Measurements from ENCODE around the gene PLCB1. TPM values are rescaled to one million over a fixed set of nuclear protein-coding genes. Genes with fewer than 3 reads are reported as not detected.
A peak's percentile ranks its signal among the peaks of the same experiment; 100 is the strongest.

The PLCB1 gene
- total RNA-seq, 1 donor from 2014 or later, result 6.3 TPM

DNA sequence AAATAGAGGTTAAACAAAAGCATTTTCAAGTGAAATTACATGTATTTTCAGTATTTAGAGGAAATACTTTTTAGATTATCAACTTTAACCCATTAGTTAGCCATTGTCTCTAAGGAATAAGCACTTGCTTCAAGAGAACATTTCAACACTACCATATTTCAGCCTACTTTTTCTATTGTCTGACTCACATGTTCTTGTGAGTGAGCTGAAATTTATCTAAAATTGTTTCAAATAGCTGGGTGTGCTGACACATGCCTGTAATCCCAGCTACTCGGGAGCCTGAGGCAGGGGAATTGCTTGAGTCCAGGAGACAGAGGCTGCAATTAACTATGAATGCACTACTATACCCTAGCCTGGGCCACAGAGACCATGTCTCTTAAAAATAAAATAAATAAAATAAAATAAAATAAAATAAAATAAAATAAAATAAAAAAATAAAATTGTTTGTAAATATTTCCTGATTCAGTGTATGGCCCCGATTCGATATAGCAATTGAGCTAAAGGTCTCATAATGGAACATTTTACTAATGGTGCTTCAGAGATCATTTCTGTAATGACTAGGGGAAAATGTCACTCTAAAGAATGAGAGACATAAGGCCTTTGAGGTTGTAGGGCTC lies 612.3 kb downstream of the PLCB1 start:
- Histone ChIP-seq H3K27ac (no peak overlapping the region), H3K4me3 (no peak overlapping the region), H3K27me3 (ENCODE audit: low read depth) (no peaks in the 10 kb centered on the region), H3K9me3 (no peaks in the 10 kb centered on the region), H3K36me3 (no peaks in the 10 kb centered on the region), H3K4me1 (no peaks in the 10 kb centered on the region)
- TF ChIP-seq, protein P1, sequence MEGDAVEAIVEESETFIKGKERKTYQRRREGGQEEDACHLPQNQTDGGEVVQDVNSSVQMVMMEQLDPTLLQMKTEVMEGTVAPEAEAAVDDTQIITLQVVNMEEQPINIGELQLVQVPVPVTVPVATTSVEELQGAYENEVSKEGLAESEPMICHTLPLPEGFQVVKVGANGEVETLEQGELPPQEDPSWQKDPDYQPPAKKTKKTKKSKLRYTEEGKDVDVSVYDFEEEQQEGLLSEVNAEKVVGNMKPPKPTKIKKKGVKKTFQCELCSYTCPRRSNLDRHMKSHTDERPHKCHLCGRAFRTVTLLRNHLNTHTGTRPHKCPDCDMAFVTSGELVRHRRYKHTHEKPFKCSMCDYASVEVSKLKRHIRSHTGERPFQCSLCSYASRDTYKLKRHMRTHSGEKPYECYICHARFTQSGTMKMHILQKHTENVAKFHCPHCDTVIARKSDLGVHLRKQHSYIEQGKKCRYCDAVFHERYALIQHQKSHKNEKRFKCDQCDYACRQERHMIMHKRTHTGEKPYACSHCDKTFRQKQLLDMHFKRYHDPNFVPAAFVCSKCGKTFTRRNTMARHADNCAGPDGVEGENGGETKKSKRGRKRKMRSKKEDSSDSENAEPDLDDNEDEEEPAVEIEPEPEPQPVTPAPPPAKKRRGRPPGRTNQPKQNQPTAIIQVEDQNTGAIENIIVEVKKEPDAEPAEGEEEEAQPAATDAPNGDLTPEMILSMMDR (IDR thresholded peaks at IDR 0.05), result no peak
- intact Hi-C loops (cut with DNase I), result no loop called here
- DNase-seq (no peak), ATAC-seq (no peak)

DNA sequence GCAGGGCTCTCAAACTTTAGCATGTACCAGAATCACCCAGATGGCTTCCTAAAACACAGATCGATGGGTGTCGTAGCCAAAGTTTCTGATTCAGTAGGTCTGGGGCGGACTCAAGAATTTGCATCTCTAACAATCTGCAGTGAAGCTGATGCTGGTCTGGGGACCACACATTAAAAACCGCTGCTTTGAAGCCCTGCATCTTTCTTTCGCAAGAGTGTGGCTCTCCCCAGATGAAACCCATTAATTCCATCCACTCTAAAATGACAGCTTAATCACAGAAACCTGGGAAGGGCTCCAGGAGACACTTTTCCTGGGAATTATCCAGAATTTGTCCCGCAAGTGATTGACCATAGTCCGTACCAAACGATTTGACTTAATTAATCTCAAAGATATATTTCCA lies 617.0 kb downstream of the PLCB1 start:
- ATAC-seq (no peak), DNase-seq (no peak)
- Histone ChIP-seq H3K9me3 (no peaks in the 10 kb centered on the region), H3K27me3 (ENCODE audit: low read depth) (no peaks in the 10 kb centered on the region), H3K36me3 (no peaks in the 10 kb centered on the region), H3K27ac (no peak overlapping the region), H3K4me3 (no peak overlapping the region), H3K4me1 (no peaks in the 10 kb centered on the region)
- TF ChIP-seq, protein P1 (IDR thresholded peaks at IDR 0.05), result no peak
- intact Hi-C loops (cut with DNase I), result no loop called here

DNA sequence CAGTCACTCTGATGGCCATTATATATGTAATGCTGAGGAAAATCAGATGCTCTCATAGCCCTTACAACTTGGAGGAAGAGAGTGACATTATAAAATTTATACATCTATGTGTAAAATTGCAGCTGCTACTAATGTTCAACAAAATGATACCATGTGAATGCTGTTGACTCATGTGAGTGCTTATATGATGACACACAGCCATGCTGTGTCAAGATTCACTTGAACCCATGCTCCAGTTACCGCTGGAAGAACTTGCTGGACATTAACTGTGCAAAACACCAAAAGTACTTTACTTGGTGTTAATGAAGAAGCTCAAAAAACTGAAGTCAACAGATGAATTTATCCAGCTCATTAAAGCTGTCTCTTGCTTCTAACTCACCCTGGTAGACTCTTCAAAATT lies 617.9 kb downstream of the PLCB1 start:
- intact Hi-C loops (cut with DNase I), result no loop called here
- Histone ChIP-seq H3K4me1 (no peaks in the 10 kb centered on the region), H3K9me3 (no peaks in the 10 kb centered on the region), H3K4me3 (no peak overlapping the region), H3K27ac (no peak overlapping the region), H3K36me3 (no peaks in the 10 kb centered on the region), H3K27me3 (ENCODE audit: low read depth) (no peaks in the 10 kb centered on the region)
- TF ChIP-seq, protein P1 (IDR thresholded peaks at IDR 0.05), result no peak
- DNase-seq, result no peak
- no peak for ATAC-seq

DNA sequence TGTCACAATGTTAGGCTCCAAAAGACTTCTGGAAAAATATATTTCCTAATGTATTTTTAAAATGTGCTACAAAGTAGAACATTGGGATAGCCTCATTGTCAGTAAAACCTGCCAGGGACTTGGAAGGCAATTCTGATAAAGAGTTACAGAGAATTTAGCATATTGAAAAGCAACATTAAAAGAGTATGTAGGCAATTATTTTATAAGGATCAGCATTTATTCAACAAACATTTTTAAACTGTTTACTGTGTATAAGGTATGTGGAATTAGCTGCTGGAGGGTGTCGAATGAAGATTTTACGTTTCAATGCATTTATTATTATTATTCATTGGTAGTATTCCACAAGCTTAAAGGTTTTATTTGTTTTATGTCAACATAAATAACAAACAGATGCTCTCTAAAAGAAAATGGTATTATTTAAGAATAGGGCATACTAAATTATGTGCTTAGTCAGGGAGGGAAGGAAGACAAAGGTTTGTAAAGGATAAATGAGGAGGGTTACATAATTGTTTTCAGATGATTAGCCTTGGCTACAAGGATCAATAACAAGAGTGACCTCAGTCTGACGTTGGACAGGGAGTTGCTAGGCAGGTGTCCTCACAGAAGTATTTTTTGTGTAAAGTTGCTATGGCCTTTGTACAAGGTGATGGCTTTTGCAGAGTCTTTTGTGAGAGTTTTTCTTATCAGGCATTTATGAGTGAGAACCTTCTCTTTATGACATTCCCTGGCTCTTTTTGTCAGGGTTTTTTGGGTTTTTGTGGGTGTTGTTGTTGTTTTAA lies 623.5 kb downstream of the PLCB1 start:
- ATAC-seq (no peak), DNase-seq (no peak)
- H3K4me1 ChIP-seq, result no peaks in the 10 kb centered on the region
- no peaks in the 10 kb centered on the region for H3K27me3 ChIP-seq (ENCODE audit: low read depth)
- intact Hi-C loops (cut with DNase I), result no loop called here
- no peaks in the 10 kb centered on the region for H3K9me3 ChIP-seq
- no peaks in the 10 kb centered on the region for H3K36me3 ChIP-seq
- no peak overlapping the region for H3K27ac ChIP-seq
- TF ChIP-seq, protein P1 (IDR thresholded peaks at IDR 0.05), result no peak
- no peak overlapping the region for H3K4me3 ChIP-seq

DNA sequence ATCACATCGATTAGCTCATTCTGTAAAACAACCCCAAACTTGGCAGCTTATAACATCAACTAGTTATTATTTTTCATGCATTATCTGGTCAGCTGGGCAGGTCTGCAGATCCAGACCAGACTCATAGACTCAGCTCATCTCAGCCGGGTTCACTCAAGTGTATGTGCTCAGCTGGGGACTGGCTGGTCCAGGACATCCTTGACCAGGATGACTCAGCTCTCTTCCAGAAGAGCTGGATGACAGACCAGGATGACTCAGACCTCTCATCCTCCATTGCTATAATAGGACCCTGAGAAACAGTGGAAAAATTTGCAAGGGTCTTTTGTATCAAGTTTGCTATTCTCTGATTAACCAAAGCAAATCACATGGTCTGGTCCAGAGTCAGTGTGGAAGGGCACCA lies 624.3 kb downstream of the PLCB1 start:
- DNase-seq (no peak), ATAC-seq (peak in 1 of 2 donors; percentile 47)
- Histone ChIP-seq H3K27ac (no peak overlapping the region), H3K4me3 (no peak overlapping the region), H3K4me1 (no peaks in the 10 kb centered on the region), H3K27me3 (ENCODE audit: low read depth) (no peaks in the 10 kb centered on the region), H3K9me3 (no peaks in the 10 kb centered on the region), H3K36me3 (no peaks in the 10 kb centered on the region)
- intact Hi-C loops (cut with DNase I), result no loop called here
- TF ChIP-seq, protein P1 (IDR thresholded peaks at IDR 0.05), result no peak
